GM19023 (cell line): Measurements from ENCODE around the gene RASGRF1.
A peak's percentile ranks its signal among the peaks of the same experiment; 100 is the strongest.
"Not testable (repeated sequence)": the region's sequence is repeated elsewhere in the genome, so short reads cannot be mapped to it uniquely, and the experiment has no call there.

ENCODE experiments used
- ATAC-seq: cut with Tn5 transposase; IDR thresholded peaks from one replicate; pipeline ENCODE4 v1.9.1; 2021; ENCODE audit warnings: mild to moderate bottlenecking, moderate library complexity; ENCODE audit not compliant: unreplicated experiment

The RASGRF1 gene

DNA sequence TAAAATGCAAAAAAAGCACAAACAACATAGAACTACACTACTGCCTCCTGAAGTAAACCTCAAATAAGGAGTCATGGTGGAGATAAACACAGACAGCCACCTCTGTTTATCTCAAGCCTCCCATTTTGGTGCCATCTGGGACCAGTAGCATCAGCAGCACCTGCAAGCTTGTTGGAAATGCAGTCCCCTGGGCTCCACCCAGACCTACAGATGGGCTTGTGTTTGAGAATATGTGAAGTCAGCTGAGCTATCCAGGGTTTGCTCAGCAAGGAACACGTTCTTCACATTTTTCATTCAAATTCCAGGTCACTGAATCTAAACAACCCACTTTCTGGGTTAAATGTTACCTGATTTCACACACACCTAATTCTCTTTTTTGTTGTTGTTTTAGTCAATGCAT is 45.5 kb downstream of the RASGRF1 start:
- no peak for ATAC-seq

DNA sequence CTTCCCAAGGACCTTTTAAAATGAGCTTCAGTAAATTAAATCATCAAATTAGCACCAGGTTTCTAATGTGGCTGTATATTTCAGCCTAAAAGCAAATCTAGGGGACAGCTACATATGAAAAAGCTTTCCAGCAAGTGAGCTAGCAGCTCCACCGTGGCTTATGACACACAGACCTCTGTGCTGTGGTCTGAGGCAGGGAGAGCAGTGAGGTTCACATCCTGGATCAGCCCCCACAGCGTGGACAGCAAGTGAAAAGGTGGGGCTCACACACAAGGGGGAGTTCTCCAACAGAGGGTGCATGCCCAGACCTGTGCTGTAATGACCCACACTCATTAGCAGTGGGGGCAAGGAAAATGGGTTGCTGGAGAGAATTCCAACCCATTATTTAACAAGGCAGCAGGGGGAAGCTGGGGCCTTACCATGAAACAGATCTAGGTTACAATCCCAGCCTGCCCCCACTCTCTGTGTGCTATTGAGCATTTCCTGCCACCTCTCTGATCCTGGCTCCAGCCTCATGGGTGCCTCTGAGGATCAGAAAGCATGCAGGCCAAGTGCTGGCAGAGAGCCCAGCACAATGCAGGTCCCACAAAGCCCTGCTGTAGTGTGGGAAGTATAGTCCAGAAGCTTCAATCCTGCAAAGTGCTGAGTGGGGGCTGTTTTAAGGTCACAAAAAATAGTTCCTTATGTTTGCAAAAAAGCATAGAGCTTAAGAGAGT is 48.2 kb downstream of the RASGRF1 start:
- no peak for ATAC-seq

DNA sequence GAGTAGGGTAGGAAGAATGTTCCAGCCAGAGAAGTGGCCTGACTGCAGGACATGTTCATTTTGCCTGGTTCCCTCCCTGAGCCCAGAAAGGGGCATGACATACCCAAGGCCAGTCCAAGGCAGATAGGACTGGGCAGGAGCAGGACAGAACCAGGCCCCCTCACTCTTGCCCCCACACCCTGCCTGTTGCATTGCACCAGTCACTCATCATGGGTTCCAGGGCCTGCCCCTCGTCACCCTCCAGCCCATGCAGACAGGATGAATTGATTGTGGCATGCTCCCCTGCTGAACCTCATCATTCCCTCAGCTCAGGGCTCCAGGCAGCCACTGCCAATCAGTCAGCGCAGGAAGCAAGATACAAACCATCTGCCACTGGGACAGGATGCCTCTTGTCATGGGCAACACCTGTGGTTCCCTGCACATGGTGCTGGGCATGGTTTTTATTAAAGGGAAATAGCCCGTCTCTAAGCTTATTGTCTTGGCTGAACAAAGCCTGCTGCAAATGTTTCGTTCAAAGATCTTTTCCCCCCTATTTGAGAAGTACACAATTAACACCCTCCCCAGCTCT is 48.9 kb downstream of the RASGRF1 start:
- no peak for ATAC-seq

DNA sequence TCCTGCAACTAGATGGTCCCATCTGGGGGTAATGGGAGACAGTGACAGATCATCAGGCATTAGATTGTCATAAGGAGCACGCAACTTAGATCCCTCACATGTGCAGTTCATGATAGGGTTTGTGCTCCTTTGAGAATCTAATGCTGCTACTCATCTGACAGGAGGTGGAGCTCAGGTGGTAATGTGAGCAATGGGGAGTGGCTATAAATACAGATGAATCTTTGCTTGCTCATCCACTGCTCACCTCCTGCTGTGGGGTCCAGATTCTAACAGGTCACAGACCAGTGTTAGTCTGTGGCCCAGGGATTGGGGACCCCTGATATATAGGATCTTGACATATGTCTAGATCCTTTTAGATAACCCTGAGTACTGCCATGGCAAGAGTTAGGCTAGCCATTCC is 52.7 kb downstream of the RASGRF1 start:
- ATAC-seq: no peak

DNA sequence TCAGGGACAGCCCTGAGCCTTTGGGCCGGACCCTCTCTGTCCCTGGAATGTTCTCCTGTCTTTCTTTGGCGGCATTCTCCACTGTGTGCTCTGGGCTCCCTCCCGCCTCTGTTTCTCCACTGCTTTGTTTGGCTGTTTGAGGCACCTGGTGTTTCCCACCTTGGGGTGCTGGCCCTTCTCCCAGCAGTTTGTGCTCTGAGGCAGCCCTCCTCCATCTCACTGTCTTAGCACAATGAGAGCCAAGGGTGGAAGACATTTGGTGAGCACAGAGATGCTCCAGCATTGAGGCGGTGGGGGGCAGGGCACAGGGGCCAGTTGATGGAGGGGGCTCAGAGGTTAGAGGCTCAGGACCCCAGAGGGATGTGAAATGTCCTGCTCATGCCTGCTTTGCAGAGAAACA is 54.3 kb downstream of the RASGRF1 start:
- no peak for ATAC-seq

- ATAC-seq: no peak
Measured at GRCh38 chr15:79035814-79036213, 54.8 kb downstream of the RASGRF1 start.

GRCh38 chr15:79035111-79035601 is 55.4 kb downstream of the RASGRF1 start:
- peak; percentile 64 for ATAC-seq

DNA sequence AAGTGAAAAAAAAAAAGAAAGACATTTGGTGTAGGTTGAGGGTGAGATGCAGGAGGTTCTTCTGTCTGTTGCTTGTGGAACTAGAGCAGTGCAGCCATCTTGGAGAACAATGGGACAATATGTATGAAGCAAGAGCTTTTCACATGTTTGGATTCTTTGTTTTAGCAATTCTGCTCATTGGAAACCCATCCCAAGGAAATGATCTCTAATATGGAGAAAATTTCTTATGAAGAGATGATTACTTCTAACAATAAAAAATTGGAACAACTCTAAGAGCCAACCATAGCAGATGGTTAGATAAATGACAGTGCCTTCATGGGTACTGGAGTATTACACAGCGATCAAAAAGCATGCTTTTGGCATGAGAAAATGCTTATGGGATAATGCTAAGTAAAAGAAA is 56.3 kb downstream of the RASGRF1 start:
- no peak for ATAC-seq

DNA sequence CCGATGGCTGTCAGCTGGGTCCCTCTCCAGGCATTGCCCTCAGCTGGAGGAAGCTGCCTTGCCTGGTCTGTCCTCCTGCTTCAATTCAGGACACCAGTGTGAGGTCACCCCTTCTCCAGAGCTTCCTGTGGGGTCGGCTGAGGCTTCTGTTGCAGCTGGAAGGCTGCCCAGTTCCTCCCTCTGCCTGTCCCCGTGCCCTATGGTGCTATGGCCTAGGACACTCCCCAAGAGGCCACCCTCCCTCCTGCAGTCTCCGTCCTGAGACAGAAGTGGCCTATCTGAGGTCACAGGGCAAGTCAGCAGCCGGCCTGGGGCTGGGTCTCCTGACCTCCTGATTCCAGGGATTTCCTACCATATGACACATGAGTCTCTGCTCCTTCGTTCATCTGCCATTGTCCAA is 57.9 kb downstream of the RASGRF1 start:
- no peak for ATAC-seq

GRCh38 chr15:79031821-79032220 is 58.8 kb downstream of the RASGRF1 start:
- no peak for ATAC-seq

DNA sequence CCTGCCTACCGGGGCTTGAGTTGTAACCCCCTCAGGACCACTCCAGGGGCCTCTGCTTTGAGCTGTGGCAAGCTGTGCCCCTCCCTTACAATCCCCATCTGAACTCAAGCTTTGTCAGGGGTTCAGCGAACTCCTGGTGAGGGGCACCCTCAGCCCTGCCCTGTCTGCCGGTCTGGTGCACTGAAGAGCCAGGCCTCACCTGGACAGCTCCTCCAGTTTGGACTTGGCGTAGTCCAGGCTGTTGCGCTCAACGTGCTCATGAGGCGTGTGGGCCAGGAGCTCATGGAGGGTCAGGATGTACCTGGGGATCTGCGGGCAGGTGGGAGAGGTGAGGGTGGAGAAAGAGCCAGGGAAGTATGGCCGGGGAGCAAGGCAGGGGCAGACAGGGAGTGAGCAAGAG is 59.4 kb downstream of the RASGRF1 start:
- no peak for ATAC-seq

DNA sequence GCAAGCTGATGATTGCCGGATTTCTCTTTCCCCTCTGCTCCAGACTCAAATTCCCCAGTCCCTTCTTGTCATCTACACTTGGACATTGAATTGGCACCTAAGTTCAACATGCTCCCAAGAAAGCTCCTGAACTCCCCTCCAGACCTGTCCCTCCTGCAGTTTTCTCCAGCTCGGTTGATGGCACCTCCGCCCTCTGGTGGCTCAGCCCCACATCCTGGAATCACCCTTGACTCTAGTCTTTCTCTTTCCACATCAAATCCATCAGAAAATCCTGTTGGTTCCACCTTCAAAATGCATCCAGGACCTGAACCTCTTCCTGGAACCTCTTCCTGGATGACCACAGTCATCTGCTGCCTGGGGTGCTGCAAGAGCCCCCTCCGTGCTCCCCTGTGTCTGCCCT is 60.1 kb downstream of the RASGRF1 start:
- no peak for ATAC-seq

- no peak for ATAC-seq
Measured at GRCh38 chr15:79028411-79028964, 62.1 kb downstream of the RASGRF1 start.

GRCh38 chr15:79027532-79028410 is 62.8 kb downstream of the RASGRF1 start:
- no peak for ATAC-seq

- ATAC-seq: no peak
Measured at GRCh38 chr15:79025802-79026201, 64.8 kb downstream of the RASGRF1 start.

- no peak for ATAC-seq
Measured at GRCh38 chr15:79025201-79025600, 65.4 kb downstream of the RASGRF1 start.

DNA sequence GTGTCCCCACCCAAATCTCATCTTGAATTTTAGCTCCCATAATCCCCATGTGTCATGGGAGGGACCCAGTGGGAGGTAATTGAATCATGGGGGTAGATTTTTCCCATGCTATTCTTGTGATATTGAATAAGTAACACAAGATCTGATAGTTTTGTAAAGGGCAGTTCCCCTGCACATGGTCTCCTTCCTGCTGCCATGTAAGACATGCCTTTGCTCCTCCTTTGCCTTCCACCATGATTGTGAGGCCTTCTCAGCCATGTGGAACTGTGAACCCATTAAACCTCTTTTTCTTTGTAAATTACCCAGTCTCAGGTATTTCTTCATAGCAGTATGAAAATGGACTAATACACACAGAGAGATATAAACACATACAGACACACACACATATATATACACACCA is 66.1 kb downstream of the RASGRF1 start:
- ATAC-seq: not testable (repeated sequence)

DNA sequence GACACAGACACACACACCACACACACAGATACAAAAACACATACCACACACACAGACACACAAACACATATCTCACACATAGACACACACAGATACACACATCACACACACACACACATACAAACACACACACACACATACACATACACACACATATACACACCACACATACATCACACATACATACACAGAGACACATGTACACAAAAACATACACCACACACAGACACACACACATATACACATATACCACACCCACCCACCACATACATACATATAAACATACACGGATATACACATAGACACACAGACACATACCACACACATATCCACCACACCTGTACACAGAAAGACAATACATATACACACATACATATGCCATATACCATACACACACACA is 66.7 kb downstream of the RASGRF1 start:
- ATAC-seq: no peak

DNA sequence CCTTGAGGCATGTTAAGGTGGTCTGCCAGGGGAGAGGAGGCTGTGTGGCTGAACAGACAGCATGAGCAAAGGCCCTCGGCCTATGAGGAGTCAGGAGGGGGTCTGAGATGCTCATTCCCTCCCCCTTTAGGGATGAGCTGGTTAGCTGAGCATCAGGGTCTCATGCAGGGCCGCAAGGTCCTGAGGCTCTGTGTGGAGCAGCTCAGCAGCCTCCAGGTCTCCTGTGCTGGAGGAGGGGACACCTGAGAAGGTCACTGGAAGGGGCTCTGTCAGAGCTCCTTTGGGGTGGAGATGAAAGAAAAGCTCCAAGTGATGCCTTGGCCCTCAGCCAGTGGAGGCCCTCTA is 67.1 kb downstream of the RASGRF1 start:
- ATAC-seq: no peak

GRCh38 chr15:79018960-79019359 is 71.6 kb downstream of the RASGRF1 start:
- no peak for ATAC-seq

DNA sequence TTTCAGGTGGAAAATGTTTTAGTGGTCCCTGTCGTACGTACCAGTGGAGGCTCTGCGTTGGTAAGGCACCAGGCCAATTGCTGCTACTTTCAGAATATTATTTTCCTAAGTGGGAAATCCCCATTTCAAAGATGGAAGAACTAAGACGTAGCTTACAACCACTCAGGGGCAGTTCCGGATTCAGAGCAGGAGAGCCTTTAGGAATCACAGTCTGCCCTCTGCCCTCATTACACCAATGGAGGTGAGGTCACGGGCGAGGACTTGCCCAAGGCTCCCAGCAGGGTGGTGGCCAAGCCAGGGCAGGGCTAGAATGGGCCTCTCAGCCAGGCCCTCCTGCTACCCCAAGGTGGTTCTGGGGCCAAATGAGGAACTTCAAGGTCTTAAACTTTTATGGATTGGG is 72.6 kb downstream of the RASGRF1 start:
- ATAC-seq: no peak
